GM12891 (cell line): ENCODE results near the gene TFR2.

ENCODE experiments used
- POLR2A ChIP-seq: IDR thresholded peaks from 2 replicates; pipeline ENCODE4 v1.6.1; 2011; ENCODE audit warnings: low read depth, low read length, control low read depth
- POLR2AphosphoS5 ChIP-seq: IDR thresholded peaks from 2 replicates; pipeline ENCODE4 v1.6.1; 2011; ENCODE audit warnings: low read depth, low read length, control low read depth
- POU2F2 ChIP-seq: IDR thresholded peaks from 2 replicates; pipeline ENCODE4 v1.6.1; 2011; ENCODE audit warnings: low read depth, mild to moderate bottlenecking, control low read depth, low read length, moderate library complexity
- SPI1 ChIP-seq: IDR thresholded peaks from 2 replicates; pipeline ENCODE4 v1.6.1; 2011; ENCODE audit warnings: low read depth, low read length, control low read depth
- TAF1 ChIP-seq: IDR thresholded peaks from 2 replicates; pipeline ENCODE4 v1.6.1; 2011; ENCODE audit warnings: low read depth, low read length, control low read depth

- TF ChIP-seq POLR2A (0 out of 2 replicates have a peak, but pooled peaks have one; percentile 50), POLR2AphosphoS5 (0 out of 2 replicates have a peak, but pooled peaks have one; percentile 46), TAF1 (no peak), POU2F2 (no peak), SPI1 (no peak)
These were observed 39.4 kb upstream of the TFR2 start for GRCh38 chr7:100680576-100681271.
